OCI-LY1 (cell line): ENCODE results near the gene GPBAR1.

Experiments
- EZH2 ChIP-seq: fragments of 200-600 bp; sonication (generic), shearing (Covaris generic); IDR thresholded peaks from 2 replicates; pipeline ENCODE4 v1.8.0; 2017; ENCODE audit warnings: borderline replicate concordance, mixed run types, mild to moderate bottlenecking, antibody characterized with exemption, low read length, moderate library complexity, mixed read lengths
- TF ChIP-seq, protein P1 (sequence below): fragments of 200-600 bp; sonication (generic), shearing (Covaris generic); IDR thresholded peaks from 2 replicates; pipeline ENCODE4 v1.5.1; 2017; ENCODE audit warnings: mild to moderate bottlenecking, antibody characterized with exemption, low read length, moderate library complexity, mixed read lengths

- TF ChIP-seq, protein P1, sequence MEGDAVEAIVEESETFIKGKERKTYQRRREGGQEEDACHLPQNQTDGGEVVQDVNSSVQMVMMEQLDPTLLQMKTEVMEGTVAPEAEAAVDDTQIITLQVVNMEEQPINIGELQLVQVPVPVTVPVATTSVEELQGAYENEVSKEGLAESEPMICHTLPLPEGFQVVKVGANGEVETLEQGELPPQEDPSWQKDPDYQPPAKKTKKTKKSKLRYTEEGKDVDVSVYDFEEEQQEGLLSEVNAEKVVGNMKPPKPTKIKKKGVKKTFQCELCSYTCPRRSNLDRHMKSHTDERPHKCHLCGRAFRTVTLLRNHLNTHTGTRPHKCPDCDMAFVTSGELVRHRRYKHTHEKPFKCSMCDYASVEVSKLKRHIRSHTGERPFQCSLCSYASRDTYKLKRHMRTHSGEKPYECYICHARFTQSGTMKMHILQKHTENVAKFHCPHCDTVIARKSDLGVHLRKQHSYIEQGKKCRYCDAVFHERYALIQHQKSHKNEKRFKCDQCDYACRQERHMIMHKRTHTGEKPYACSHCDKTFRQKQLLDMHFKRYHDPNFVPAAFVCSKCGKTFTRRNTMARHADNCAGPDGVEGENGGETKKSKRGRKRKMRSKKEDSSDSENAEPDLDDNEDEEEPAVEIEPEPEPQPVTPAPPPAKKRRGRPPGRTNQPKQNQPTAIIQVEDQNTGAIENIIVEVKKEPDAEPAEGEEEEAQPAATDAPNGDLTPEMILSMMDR, result no peak
- TF ChIP-seq EZH2, result no peak
Measured at GRCh38 chr2:218226903-218227302, 33.9 kb upstream of the GPBAR1 start.
